Glomerular visceral epithelial cell (primary cell): Measurements from ENCODE around the gene TNS4.

Experiments used
- DNase-seq: peaks from one replicate; pipeline ENCODE4 v3.0.0-alpha.2; 2016; ENCODE audit errors: extremely low spot score

The TNS4 gene

GRCh38 chr17:40473573-40474365 is 27.7 kb downstream of the TNS4 start:
- DNase-seq: no peak

GRCh38 chr17:40472733-40473452 is 28.5 kb downstream of the TNS4 start:
- no peak for DNase-seq

GRCh38 chr17:40471846-40472732 is 29.3 kb downstream of the TNS4 start:
- DNase-seq: no peak

- DNase-seq: no peak
Observed at GRCh38 chr17:40470932-40471828, 30.2 kb downstream of the TNS4 start.

- no peak for DNase-seq
Observed at GRCh38 chr17:40469805-40470675, 31.4 kb downstream of the TNS4 start.

GRCh38 chr17:40468560-40468959 is 32.9 kb downstream of the TNS4 start:
- DNase-seq: no peak

GRCh38 chr17:40467281-40467867 is 34.0 kb downstream of the TNS4 start:
- DNase-seq: no peak

GRCh38 chr17:40466298-40466971 is 35.0 kb downstream of the TNS4 start:
- no peak for DNase-seq

- DNase-seq: no peak
Observed at GRCh38 chr17:40464392-40464855, 37.0 kb downstream of the TNS4 start.

GRCh38 chr17:40463122-40463550 is 38.3 kb downstream of the TNS4 start:
- no peak for DNase-seq

- no peak for DNase-seq
Observed at GRCh38 chr17:40462343-40463121, 38.9 kb downstream of the TNS4 start.

- no peak for DNase-seq
Observed at GRCh38 chr17:40461732-40462342, 39.6 kb downstream of the TNS4 start.

GRCh38 chr17:40460968-40461731 is 40.3 kb downstream of the TNS4 start:
- no peak for DNase-seq

- DNase-seq: no peak
Observed at GRCh38 chr17:40460604-40460967, 40.8 kb downstream of the TNS4 start.

- DNase-seq: no peak
Observed at GRCh38 chr17:40459636-40460603, 41.5 kb downstream of the TNS4 start.
